GM21619 (cell line): ENCODE data around the gene ACO2.
"Not testable (repeated sequence)": the region's sequence is repeated elsewhere in the genome, so short reads cannot be mapped to it uniquely, and the experiment has no call there.

ENCODE experiments used
- ATAC-seq: cut with Tn5 transposase; IDR thresholded peaks from one replicate; pipeline ENCODE4 v1.9.1; 2021; ENCODE audit not compliant: unreplicated experiment

ACO2 gene

GRCh38 chr22:41561788-41562187 lies 92.9 kb downstream of the ACO2 start:
- ATAC-seq = no peak

GRCh38 chr22:41562461-41562860 lies 93.5 kb downstream of the ACO2 start:
- no peak for ATAC-seq

- no peak for ATAC-seq
These were observed 94.3 kb downstream of the ACO2 start for GRCh38 chr22:41563051-41563711.

GRCh38 chr22:41564563-41564962 lies 95.6 kb downstream of the ACO2 start:
- no peak for ATAC-seq

DNA sequence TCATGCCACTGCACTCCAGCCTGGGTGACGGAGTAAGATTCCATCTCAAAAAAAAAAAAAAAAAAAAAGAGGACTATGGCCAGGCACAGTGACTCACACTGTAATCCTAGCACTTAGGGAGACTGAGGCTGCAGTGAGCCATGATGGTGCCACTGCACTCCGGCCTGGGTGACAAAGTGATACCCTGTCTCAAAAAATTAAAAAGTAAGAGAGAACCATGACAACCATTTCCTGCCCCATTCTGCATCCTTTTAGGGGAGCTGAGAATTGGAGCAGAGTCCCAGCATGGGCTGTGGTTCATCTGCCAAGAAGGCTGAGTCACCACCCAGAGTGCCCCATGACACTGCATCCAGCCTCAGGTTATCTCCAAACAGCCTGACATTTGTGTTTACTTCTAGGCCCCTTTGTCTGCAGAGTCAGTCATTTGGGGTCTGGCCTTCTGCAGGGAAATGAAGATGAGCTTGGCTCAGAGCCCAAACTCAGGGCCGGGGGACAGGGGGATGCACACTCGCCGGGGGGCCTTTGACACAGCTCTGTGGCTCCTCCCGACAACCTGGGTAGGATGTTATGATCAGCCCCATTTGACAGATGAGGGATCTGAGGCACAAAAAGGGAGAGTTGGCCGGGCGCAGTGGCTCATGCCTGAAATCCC lies 96.6 kb downstream of the ACO2 start:
- no peak for ATAC-seq

- no peak for ATAC-seq
These were observed 98.5 kb downstream of the ACO2 start for GRCh38 chr22:41567512-41567768.

DNA sequence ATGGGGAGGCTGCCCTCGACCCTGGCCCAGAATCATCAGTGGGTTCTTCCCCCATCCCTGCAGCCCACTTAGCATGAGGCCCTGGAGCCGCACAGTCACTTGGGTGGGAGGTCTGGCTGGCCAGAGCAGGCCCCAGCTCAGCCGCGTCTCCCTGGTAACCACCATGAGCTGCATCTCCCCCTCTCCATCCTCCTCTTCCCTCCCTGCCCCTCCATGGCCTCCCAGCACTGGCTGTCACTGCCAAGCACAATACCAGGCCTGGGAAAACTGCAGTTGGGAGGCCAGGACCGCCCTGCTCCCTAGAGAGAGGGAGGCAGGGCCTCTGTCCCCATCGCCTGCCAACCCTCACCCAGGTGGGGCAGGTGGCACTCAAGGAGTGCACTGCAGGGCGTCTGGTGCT lies 99.9 kb downstream of the ACO2 start:
- no peak for ATAC-seq

DNA sequence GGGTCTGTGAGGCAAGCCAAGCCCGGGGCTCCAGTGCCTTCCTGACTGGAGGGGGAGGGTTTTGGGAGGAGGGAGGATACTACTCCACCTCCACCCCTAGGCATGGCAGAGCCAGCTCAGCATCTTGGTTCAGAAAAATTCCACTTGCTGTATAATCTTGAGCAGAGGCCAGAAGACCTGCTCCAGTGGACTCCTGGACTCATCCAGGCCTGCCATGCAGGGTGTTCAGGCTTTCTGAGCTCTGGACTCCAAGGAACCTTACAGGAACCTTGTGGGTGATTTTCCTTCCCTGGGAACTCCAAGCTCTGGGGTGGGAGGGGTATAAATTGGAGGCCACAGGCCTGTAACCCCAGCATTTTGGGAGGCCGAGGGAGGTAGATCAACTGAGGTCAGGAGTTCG lies 101.3 kb downstream of the ACO2 start:
- no peak for ATAC-seq

GRCh38 chr22:41571786-41572185 lies 102.9 kb downstream of the ACO2 start:
- no peak for ATAC-seq

DNA sequence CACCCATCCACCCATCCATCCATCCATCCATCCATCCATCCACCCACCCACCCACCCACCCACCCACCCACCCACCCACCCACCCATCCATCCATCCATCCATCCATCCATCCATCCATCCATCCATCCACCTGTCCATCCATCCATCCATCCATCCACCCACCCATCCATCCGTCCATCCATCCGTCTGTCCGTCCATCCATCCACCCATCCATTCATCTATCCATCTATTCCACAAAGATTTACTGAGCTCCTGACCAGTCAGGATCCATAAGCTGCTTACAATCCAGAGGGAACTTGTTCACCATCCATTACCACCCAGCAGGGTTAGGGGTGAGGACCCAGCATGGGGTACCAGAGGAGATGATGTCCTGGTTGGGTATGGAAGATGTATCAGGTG lies 103.4 kb downstream of the ACO2 start:
- not testable (repeated sequence) for ATAC-seq

DNA sequence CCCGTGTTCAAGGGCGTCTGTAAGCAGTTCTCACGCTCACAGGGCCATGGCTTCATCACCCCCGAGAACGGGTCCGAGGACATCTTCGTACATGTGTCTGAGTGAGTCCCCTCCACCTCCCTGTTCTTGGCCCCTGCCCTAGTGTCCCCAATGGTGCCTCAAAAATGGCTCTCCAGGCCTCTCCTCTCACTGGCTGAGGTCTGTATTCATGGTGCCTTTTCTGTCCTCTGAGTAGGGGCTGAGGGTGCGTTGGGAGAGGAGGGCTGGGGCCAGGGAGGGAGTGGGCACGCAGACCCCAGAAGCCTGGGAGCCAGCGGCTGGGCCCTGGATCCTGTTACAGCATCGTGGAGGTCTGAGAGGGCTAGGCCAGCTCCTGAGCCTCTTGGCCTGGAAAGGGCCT lies 104.8 kb downstream of the ACO2 start:
- ATAC-seq = no peak

GRCh38 chr22:41574847-41575381 lies 106.0 kb downstream of the ACO2 start:
- ATAC-seq = no peak

DNA sequence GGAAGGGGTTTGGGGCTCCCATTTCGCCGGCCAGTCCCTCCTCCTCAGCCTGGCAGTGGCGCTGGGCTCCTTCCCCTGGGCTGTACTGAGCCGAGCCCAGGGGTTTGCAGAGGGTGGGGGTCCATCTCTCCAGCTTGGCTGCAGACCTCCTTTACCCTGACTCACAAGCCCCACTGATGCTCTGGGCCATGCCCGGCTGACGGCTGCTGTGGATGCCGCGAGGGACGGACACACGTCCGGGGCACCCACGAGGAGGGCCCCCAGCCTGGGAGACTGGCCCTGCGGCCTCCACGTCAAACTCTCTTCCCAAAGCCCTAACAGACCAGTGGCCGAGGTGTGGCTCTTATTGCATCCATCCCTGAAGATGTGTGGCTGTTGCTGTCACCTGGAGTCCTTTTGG lies 106.6 kb downstream of the ACO2 start:
- no peak for ATAC-seq

- no peak for ATAC-seq
These were observed 108.0 kb downstream of the ACO2 start for GRCh38 chr22:41576877-41577276.

DNA sequence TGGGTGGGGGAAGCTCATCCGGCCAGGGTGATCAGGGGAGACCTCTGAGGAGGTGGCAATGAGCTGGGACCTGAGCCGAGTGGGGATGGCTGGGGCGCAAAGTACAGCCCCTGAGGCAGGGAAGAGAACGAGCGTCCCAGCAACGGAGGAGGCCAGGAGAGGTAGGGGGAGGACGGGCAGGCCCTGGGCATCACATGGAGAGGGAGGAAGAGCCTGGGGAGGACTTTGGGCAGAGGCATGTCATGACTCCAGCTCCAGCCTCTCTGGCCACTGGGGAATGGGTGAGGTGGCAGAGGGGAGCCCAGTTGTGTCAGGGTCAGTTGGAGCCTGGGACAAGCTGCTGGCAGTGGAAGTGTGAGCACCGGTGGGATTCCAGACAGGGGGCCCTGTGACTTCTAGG lies 109.2 kb downstream of the ACO2 start:
- no peak for ATAC-seq
